Psoas muscle (tissue), 8 donors: ENCODE measurements around the gene NKG7. TPM values are rescaled to one million over a fixed set of nuclear protein-coding genes. Genes with fewer than 3 reads are reported as not detected.

Experiments used
- ATAC-seq, 4 donors: fragments of 200-7000 bp; cut with Tn5 transposase; one replicate each; pipeline ENCODE4 v1.9.1; 2020; ENCODE audit warnings: moderate library complexity in 3 of 4, mild to moderate bottlenecking in 2 of 4
- DNase-seq, 2 donors: peaks; one replicate each; pipeline ENCODE4 v3.0.0-alpha.2; 2020
- H3K27ac ChIP-seq: fragments of 200-600 bp; one replicate; pipeline ENCODE4 v1.8.0; 2022
- H3K27me3 ChIP-seq, 3 donors: fragments of 200-600 bp in 1 of 3; one replicate each; pipeline versions ENCODE4 v1.6.1 to v1.8.0; 2013 to 2022; ENCODE audit warnings: low read length in 2 of 3, mild to moderate bottlenecking in 2 of 3, moderate library complexity in 1 of 3; ENCODE audit not compliant: insufficient read depth in 3 of 3
- H3K36me3 ChIP-seq, 2 donors: fragments of 200-600 bp in 1 of 2; one replicate each; pipeline versions ENCODE4 v1.6.1 to v1.8.0; 2013 to 2022; ENCODE audit warnings: low read depth in 1 of 2, mild to moderate bottlenecking in 1 of 2, moderate library complexity in 1 of 2; ENCODE audit not compliant: insufficient read depth in 1 of 2
- H3K4me1 ChIP-seq: fragments of 200-600 bp; one replicate; pipeline ENCODE4 v1.8.0; 2022
- H3K4me3 ChIP-seq: fragments of 200-600 bp; one replicate; pipeline ENCODE4 v1.8.0; 2022; ENCODE audit warnings: mild to moderate bottlenecking
- H3K9me3 ChIP-seq: fragments of 200-600 bp; one replicate; pipeline ENCODE4 v1.8.0; 2022
- WGBS, 3 donors: extraction: QIAGEN DNeasy Blood & Tissue Kit; methylation state at CpG; one replicate each; pipeline versions ENCODE4 v1.1.6 to v1.1.7; 2013; 5-methylcytosine and 5-hydroxymethylcytosine counted together
- intact Hi-C, 2 donors: fragments of 100-400 bp; cut with DNase I; formaldehyde crosslinking; loops; one replicate each; pipeline versions ENCODE4 v1.11.0 to v1.14.2; 2022
- polyA plus RNA-seq, 3 donors: library from polyadenylated mRNA; stranded (reverse); fragments of 200-250 nt; gene quantifications; one replicate each; pipeline ENCODE4 v1.2.3, GENCODE V29; 2013
- total RNA-seq, 4 donors: library from RNA; stranded (reverse); fragmentation: NEBNext Ultra II Directional in 2 of 4; extraction: Animal tissue kit (Norgen Biotek cat#: 25700) in 2 of 4; gene quantifications; one replicate each; pipeline versions ENCODE4 v1.2.1 to v1.2.4, GENCODE V29; 2021 to 2023
- TF ChIP-seq, protein P1 (sequence below): fragments of 200-600 bp; IDR thresholded peaks from one replicate; pipeline ENCODE4 v1.8.0; 2022; ENCODE audit warnings: antibody characterized with exemption
- donor health status: healthy with polysubstance abuse.
- donor health status: DM: no; HTN: no; CAD: no; lungs with moderate emphysema.
- donor health status: Bipolar disorder and iron deficiency.
- donor health status: healthy.
- donor health status: DM: yes; HTN: yes; CAD: no.
- donor health status: DM: no; HTN: no; CAD: no.
- donor health status: DM: no; HTN: no; CAD: no.
- donor health status: DM: yes; HTN: yes; CAD: no.

NKG7 gene
- total and polyA plus RNA-seq, 7 donors: 0.61 to 2.9 (median 1.2) TPM

DNA sequence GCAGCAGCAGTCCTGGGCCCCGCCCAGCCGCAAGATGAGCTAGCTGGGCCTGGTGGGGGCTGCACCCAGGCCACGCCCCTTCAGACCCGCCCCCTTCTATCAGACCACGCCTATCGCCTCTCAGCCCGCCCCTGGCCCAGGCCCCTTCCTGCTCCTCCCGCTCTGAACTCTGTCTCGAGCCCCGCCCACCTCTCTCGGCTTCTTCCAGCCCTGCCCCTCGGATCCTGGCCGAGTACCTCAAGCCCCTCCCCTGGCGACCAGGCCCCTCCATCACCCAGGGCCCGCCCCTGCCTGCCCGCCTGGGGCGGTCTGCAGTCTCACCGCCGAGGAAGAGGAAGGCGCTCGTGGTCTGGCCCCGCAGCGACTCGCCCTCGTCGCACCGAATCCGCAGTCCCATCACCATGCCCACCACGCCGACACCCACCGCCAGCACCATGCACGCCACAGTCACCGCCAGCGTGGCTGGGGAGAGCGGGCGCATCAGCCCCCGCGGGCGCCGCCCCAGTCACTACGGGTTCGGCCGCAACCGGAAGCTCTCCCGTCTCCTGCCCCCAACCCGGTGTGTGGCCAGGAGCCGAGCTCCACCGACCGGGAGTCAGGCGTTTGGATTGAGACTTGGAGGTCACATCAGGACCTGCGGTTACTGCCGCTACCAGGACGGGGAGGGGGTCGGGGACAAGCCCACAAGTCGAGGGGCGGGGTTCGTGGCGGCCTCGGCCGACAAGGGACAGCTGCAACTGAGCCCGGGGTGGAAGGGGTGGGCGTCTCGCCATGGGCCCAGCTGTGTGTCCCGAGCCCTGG, 4.7 kb downstream of the NKG7 start:
- Histone ChIP-seq H3K27me3 (no peaks in the 10 kb centered on the region), H3K4me3 (peak overlapping the region; percentile 78), H3K36me3 (no peaks in the 10 kb centered on the region), H3K4me1 (peaks cover 18% of the 10 kb centered on the region), H3K27ac (peak overlapping the region; percentile 89), H3K9me3 (no peaks in the 10 kb centered on the region)
- intact Hi-C loops: no loop called here
- WGBS, 3 donors: 0 to 1% (median 1%) methylated on average over 59 to 64 of the region's 64 CpGs
- ATAC-seq: peak; percentile 88 to 93 (median 90)
- TF ChIP-seq, protein P1, sequence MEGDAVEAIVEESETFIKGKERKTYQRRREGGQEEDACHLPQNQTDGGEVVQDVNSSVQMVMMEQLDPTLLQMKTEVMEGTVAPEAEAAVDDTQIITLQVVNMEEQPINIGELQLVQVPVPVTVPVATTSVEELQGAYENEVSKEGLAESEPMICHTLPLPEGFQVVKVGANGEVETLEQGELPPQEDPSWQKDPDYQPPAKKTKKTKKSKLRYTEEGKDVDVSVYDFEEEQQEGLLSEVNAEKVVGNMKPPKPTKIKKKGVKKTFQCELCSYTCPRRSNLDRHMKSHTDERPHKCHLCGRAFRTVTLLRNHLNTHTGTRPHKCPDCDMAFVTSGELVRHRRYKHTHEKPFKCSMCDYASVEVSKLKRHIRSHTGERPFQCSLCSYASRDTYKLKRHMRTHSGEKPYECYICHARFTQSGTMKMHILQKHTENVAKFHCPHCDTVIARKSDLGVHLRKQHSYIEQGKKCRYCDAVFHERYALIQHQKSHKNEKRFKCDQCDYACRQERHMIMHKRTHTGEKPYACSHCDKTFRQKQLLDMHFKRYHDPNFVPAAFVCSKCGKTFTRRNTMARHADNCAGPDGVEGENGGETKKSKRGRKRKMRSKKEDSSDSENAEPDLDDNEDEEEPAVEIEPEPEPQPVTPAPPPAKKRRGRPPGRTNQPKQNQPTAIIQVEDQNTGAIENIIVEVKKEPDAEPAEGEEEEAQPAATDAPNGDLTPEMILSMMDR: no peak
- peak; percentile 99 for DNase-seq

DNA sequence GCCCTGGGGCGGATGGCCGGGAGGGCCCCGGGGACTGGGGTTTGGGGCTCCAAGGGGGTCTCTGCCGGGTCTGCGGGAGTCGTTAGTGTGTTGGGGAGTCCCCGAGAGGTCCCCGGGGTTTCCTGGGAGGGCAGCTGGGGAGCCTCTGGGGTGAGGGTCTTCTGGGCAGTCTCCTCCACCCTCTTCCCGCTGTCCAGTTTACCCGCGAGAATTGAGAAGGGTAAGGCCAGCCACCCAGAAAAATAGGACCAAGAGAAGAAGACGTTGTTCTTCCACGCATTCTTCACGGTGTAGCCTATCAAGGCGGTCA, 5.2 kb downstream of the NKG7 start:
- peaks cover 18% of the 10 kb centered on the region for H3K4me1 ChIP-seq
- TF ChIP-seq, protein P1: no peak
- DNase-seq: no peak
- intact Hi-C loops: no loop called here
- H3K27ac ChIP-seq: peak overlapping the region; percentile 89
- no peaks in the 10 kb centered on the region for H3K36me3 ChIP-seq
- H3K4me3 ChIP-seq: peak overlapping the region; percentile 78
- H3K27me3 ChIP-seq: no peaks in the 10 kb centered on the region
- WGBS, 3 donors: 0 to 2% (median 1%) methylated on average over 12 to 15 of the region's 15 CpGs
- H3K9me3 ChIP-seq: no peaks in the 10 kb centered on the region
- peak in 1 of 4 donors; percentile 0 for ATAC-seq

DNA sequence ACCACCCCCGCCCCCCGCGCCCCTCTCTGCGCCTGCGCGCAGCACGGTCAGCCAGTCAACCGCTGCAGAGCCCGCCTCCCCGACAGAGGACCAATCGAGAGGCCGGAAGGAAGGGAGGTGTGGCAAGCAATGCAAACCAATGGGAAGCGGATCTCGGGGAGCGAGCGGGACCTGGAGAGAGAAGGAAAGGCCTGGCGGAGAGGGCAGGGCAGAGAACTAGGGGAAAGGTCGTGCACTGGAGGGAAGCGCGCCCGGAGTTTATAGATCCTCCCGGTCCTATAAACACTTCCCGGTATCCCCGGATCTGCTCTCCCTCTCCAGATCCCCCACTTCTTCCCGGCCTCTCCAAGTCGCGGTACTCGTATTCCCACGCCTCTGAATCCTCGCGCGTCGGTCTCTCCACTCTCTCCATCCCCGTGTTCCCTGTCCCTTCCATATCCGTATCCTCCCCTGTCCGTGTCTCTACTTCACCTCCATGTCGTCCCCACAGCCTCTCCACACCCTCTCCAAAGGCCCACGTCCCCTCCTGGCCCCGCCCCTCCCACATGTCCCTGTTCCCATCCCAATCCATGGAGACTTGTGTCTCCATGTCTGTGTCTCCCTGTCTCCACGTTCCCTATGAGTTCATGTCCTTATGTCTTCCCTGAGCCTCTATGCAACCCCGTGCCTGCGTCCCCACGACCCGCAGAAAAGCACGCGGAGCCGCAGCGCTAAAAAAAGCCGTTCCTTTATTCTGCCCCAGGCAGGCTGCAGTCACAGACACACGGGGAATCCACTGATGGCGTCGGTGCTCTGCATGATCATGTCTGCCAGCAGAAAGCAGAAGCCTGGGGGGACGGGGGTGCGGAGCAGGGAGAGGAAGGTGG, 5.8 kb downstream of the NKG7 start:
- Histone ChIP-seq H3K4me3 (peak overlapping the region; percentile 78), H3K36me3 (no peaks in the 10 kb centered on the region), H3K4me1 (peaks cover 18% of the 10 kb centered on the region), H3K27me3 (no peaks in the 10 kb centered on the region), H3K27ac (peak overlapping the region; percentile 89), H3K9me3 (no peaks in the 10 kb centered on the region)
- intact Hi-C loops: no loop called here
- ATAC-seq: peak; percentile 84 to 87 (median 86)
- 0 to 1% (median 1%) methylated on average over 48 to 54 of the region's 54 CpGs for WGBS, 3 donors
- TF ChIP-seq, protein P1: no peak
- DNase-seq: peak; percentile 98 to 99

DNA sequence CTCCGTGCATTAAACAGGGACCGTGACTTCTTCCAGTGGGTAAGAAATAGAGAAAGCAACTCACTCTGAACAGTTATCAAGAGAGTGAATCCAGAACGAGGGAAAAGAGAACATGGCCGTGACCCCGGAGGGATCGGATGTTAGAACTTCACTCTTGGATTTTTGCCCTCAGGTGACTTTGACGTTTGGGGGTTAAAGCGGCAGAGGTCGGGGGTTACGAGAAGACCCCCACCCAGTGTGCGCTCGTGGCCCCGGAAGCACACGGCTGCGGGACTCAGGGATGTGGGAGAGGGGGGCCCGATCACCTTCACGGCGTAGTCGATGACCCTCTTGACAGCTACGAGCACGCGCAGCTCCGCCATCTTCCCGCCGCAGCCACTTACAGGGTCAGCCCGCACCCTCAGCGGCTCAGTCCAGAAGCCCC, 6.5 kb downstream of the NKG7 start, which contains the start of gene ETFB:
ETFB (minus strand) TSS at position 424 of the 424 bp plus-strand sequence; CDS start at position 362, 62 bp downstream.
- Histone ChIP-seq H3K27me3 (no peaks in the 10 kb centered on the region), H3K27ac (peak within 1 kb of the TSS; percentile 89), H3K4me1 (peaks cover 18% of the 10 kb centered on the region), H3K4me3 (peak within 1 kb of the TSS; percentile 78), H3K36me3 (no peaks in the 10 kb centered on the region), H3K9me3 (no peaks in the 10 kb centered on the region)
- DNase-seq (no peak), ATAC-seq (no peak)
- intact Hi-C loops: no loop called here
- TF ChIP-seq, protein P1: no peak
- 0% methylated on average over 24 to 27 of the region's 27 CpGs for WGBS, 3 donors
